Measurements from ENCODE around the gene STK10. TPM values are rescaled to one million over a fixed set of nuclear protein-coding genes. Genes with fewer than 3 reads are reported as not detected.
A peak's percentile ranks its signal among the peaks of the same experiment; 100 is the strongest.

The STK10 gene
- total and polyA plus RNA-seq, 9 of the 15 experiments (the other 6 are each of a cell fraction or from before 2014, with no cell fraction given) = 0.30 to 6.7 (median 2.4) TPM

DNA sequence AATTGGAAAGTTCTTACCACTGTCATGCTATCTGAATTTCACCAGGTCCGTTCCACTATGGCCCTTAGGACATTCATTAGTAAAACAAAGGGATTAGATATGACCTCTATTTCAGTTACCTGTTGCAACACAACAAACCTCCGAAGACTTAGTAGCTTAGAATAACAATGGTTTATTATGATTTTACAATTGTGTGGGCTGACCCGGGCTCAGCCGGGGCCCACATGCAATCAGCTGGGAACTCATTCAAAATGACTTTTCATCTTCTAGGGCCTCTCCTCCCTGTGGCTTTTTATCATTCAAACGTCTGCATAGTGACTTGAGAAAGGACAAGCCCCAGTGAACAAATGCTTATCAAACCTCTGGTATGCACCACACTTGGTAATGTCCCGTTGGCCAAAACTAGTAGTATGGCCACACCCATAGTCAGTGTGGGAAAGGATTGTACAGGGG is 179.3 kb downstream of the STK10 start (continued):
- TF ChIP-seq, protein P1, sequence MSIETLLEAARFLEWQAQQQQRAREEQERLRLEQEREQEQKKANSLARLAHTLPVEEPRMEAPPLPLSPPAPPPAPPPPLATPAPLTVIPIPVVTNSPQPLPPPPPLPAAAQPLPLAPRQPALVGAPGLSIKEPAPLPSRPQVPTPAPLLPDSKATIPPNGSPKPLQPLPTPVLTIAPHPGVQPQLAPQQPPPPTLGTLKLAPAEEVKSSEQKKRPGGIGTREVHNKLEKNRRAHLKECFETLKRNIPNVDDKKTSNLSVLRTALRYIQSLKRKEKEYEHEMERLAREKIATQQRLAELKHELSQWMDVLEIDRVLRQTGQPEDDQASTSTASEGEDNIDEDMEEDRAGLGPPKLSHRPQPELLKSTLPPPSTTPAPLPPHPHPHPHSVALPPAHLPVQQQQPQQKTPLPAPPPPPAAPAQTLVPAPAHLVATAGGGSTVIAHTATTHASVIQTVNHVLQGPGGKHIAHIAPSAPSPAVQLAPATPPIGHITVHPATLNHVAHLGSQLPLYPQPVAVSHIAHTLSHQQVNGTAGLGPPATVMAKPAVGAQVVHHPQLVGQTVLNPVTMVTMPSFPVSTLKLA (conservative IDR thresholded peaks at IDR 0.05) = peak in 1 of 2 experiments; percentile 36; a peak in 2 of 4 replicates
- no peak for TF ChIP-seq EP300 (IDR thresholded peaks at IDR 0.05; ENCODE audit: low read length)
- no peak for TF ChIP-seq ELF4 (CRISPR knock-in tag; IDR thresholded peaks at IDR 0.05)
- TF ChIP-seq U2AF2 (optimal IDR thresholded peaks at IDR 0.05; ENCODE audit: low read depth, low read length) = no peak
- peak; percentile 47 for TF ChIP-seq TAF9B (IDR thresholded peaks at IDR 0.05; ENCODE audit: partially characterized antibody)
- no peak for TF ChIP-seq TOE1 (IDR thresholded peaks at IDR 0.05; ENCODE audit: borderline replicate concordance)
- no peak for TF ChIP-seq TOE1 (CRISPR knock-in tag; IDR thresholded peaks at IDR 0.05; ENCODE audit: borderline replicate concordance, low read depth)
- TF ChIP-seq, protein P2, sequence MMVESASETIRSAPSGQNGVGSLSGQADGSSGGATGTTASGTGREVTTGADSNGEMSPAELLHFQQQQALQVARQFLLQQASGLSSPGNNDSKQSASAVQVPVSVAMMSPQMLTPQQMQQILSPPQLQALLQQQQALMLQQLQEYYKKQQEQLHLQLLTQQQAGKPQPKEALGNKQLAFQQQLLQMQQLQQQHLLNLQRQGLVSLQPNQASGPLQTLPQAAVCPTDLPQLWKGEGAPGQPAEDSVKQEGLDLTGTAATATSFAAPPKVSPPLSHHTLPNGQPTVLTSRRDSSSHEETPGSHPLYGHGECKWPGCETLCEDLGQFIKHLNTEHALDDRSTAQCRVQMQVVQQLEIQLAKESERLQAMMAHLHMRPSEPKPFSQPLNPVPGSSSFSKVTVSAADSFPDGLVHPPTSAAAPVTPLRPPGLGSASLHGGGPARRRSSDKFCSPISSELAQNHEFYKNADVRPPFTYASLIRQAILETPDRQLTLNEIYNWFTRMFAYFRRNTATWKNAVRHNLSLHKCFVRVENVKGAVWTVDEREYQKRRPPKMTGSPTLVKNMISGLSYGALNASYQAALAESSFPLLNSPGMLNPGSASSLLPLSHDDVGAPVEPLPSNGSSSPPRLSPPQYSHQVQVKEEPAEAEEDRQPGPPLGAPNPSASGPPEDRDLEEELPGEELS (CRISPR knock-in tag; IDR thresholded peaks at IDR 0.05; ENCODE audit: borderline replicate concordance) = no peak
- TF ChIP-seq SOX6 (IDR thresholded peaks at IDR 0.05) = peak; percentile 60
- TF ChIP-seq, protein P3, sequence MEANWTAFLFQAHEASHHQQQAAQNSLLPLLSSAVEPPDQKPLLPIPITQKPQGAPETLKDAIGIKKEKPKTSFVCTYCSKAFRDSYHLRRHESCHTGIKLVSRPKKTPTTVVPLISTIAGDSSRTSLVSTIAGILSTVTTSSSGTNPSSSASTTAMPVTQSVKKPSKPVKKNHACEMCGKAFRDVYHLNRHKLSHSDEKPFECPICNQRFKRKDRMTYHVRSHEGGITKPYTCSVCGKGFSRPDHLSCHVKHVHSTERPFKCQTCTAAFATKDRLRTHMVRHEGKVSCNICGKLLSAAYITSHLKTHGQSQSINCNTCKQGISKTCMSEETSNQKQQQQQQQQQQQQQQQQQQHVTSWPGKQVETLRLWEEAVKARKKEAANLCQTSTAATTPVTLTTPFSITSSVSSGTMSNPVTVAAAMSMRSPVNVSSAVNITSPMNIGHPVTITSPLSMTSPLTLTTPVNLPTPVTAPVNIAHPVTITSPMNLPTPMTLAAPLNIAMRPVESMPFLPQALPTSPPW (CRISPR knock-in tag; IDR thresholded peaks at IDR 0.05) = peak; percentile 35; the same call in 1 of the 2 replicates
- no peak for TF ChIP-seq BMI1 (IDR thresholded peaks at IDR 0.05; ENCODE audit: low read length)
- peak; percentile 36; the same call in 1 of the 2 replicates for TF ChIP-seq CXXC5 (CRISPR knock-in tag; IDR thresholded peaks at IDR 0.05)
- TF ChIP-seq ZSCAN32 (CRISPR knock-in tag; IDR thresholded peaks at IDR 0.05) = no peak
- TF ChIP-seq ZNF24 (IDR thresholded peaks at IDR 0.05) = peak; percentile 65; the same call in 1 of the 2 replicates
- TF ChIP-seq MBD2 (IDR thresholded peaks at IDR 0.05; ENCODE audit: borderline replicate concordance, low read depth) = 0 out of 2 replicates have a peak, but pooled peaks have one; percentile 19
- TF ChIP-seq DACH1 (IDR thresholded peaks at IDR 0.05; ENCODE audit: partially characterized antibody) = peak; percentile 26
- no peak for TF ChIP-seq KHSRP (IDR thresholded peaks at IDR 0.05)
- peak; percentile 78 for TF ChIP-seq TEAD4 (IDR thresholded peaks at IDR 0.05; ENCODE audit: low read length)
- TF ChIP-seq TEAD4 (CRISPR knock-in tag; IDR thresholded peaks at IDR 0.05; ENCODE audit: borderline replicate concordance) = no peak
- 0 out of 4 replicates have a peak, but pooled peaks of 1 of the 2 experiments have one; percentile 35 for TF ChIP-seq SIN3A (IDR thresholded peaks at IDR 0.05; ENCODE audit: borderline replicate concordance in 2 of 2, control insufficient read depth in 1 of 2, low read depth in 2 of 2, low read length in 2 of 2)
- peak; percentile 70 for TF ChIP-seq DPF2 (IDR thresholded peaks at IDR 0.05)
- no peak for TF ChIP-seq BRD4 (IDR thresholded peaks at IDR 0.05)
- no peak for TF ChIP-seq RFX5 (IDR thresholded peaks at IDR 0.05; ENCODE audit: low read depth, low read length)
- TF ChIP-seq, protein P4, sequence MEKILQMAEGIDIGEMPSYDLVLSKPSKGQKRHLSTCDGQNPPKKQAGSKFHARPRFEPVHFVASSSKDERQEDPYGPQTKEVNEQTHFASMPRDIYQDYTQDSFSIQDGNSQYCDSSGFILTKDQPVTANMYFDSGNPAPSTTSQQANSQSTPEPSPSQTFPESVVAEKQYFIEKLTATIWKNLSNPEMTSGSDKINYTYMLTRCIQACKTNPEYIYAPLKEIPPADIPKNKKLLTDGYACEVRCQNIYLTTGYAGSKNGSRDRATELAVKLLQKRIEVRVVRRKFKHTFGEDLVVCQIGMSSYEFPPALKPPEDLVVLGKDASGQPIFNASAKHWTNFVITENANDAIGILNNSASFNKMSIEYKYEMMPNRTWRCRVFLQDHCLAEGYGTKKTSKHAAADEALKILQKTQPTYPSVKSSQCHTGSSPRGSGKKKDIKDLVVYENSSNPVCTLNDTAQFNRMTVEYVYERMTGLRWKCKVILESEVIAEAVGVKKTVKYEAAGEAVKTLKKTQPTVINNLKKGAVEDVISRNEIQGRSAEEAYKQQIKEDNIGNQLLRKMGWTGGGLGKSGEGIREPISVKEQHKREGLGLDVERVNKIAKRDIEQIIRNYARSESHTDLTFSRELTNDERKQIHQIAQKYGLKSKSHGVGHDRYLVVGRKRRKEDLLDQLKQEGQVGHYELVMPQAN (IDR thresholded peaks at IDR 0.05; ENCODE audit: borderline replicate concordance) = no peak
